Keratinocyte (primary cell): ENCODE data around the gene POPDC2. TPM values are rescaled to one million over a fixed set of nuclear protein-coding genes. Genes with fewer than 3 reads are reported as not detected.

Experiments used
- DNase-seq: peaks from one replicate; pipeline ENCODE4 v3.0.0-alpha.2; 2011; ENCODE audit warnings: low read depth, missing footprints, low spot score
- FAIRE-seq: peaks from 2 replicates; lab custom pipeline; 2011; peaks lifted over from hg19 to GRCh38; lab: Jason Lieb, UNC
- H2AFZ ChIP-seq: 2 replicates; pipeline ENCODE4 v1.6.0; 2012; ENCODE audit warnings: low read length, control low read depth, inconsistent platforms; ENCODE audit not compliant: control insufficient read depth
- H3K27ac ChIP-seq: 2 replicates; pipeline ENCODE4 v1.5.1; 2011; ENCODE audit warnings: low read length; ENCODE audit not compliant: control insufficient read depth, insufficient read depth
- H3K27me3 ChIP-seq: 3 replicates; pipeline ENCODE4 v1.6.0; 2011; ENCODE audit warnings: low read length; ENCODE audit not compliant: control insufficient read depth, insufficient read depth; ENCODE audit errors: extremely low read depth
- H3K36me3 ChIP-seq, 2 experiments: 2 replicates in 1 of 2; 3 replicates in 1 of 2; pipeline ENCODE4 v1.5.1; 2011; ENCODE audit warnings: low read length in 2 of 2, mild to moderate bottlenecking in 1 of 2; ENCODE audit not compliant: control insufficient read depth in 2 of 2, insufficient read depth in 2 of 2; ENCODE audit errors: extremely low read depth in 1 of 2
- H3K4me1 ChIP-seq: 3 replicates; pipeline ENCODE4 v1.5.1; 2011; ENCODE audit warnings: low read length; ENCODE audit not compliant: control insufficient read depth, insufficient read depth; ENCODE audit errors: extremely low read depth
- H3K4me2 ChIP-seq: 3 replicates; pipeline ENCODE4 v1.6.0; 2011; ENCODE audit warnings: low read depth, low read length; ENCODE audit not compliant: control insufficient read depth, insufficient read depth; ENCODE audit errors: extremely low read depth
- H3K4me3 ChIP-seq, 3 experiments: fragments of 200-600 bp in 1 of 3; sonication (generic) in 1 of 3; 2 replicates in 2 of 3; 3 replicates in 1 of 3; pipeline ENCODE4 v1.5.1; 2011 to 2016; ENCODE audit warnings: low read length in 3 of 3, mild to moderate bottlenecking in 3 of 3, control low read depth in 2 of 3, inconsistent platforms in 1 of 3, low read depth in 1 of 3, mixed read lengths in 1 of 3, mixed run types in 1 of 3, moderate library complexity in 1 of 3; ENCODE audit not compliant: control insufficient read depth in 2 of 3, insufficient read depth in 2 of 3; ENCODE audit errors: extremely low read depth in 1 of 3
- H3K79me2 ChIP-seq: 2 replicates; pipeline ENCODE4 v1.6.0; 2012; ENCODE audit warnings: low read length; ENCODE audit not compliant: control insufficient read depth, insufficient read depth
- H3K9ac ChIP-seq: 3 replicates; pipeline ENCODE4 v1.6.0; 2011; ENCODE audit warnings: low read length; ENCODE audit not compliant: control insufficient read depth, insufficient read depth; ENCODE audit errors: extremely low read depth
- H3K9me1 ChIP-seq: 3 replicates; pipeline ENCODE4 v1.6.0; 2011; ENCODE audit warnings: low read length; ENCODE audit not compliant: control insufficient read depth, insufficient read depth; ENCODE audit errors: extremely low read depth
- H3K9me3 ChIP-seq: 2 replicates; pipeline ENCODE4 v1.5.1; 2012; ENCODE audit warnings: low read depth, low read length; ENCODE audit not compliant: control insufficient read depth
- H4K20me1 ChIP-seq: 3 replicates; pipeline ENCODE4 v1.6.0; 2011; ENCODE audit warnings: low read length; ENCODE audit not compliant: control insufficient read depth, insufficient read depth; ENCODE audit errors: extremely low read depth
- CTCF ChIP-seq, 3 experiments: IDR thresholded peaks in 1 of 3; conservative IDR thresholded peaks in 1 of 3; optimal IDR thresholded peaks in 1 of 3; 2 replicates in 2 of 3; 3 replicates in 1 of 3; pipeline versions ENCODE3 to v1.5.1; 2011; ENCODE audit warnings: low read length in 3 of 3, mild to moderate bottlenecking in 3 of 3, moderate library complexity in 2 of 3, control low read depth in 1 of 3, inconsistent platforms in 1 of 3; ENCODE audit not compliant: insufficient read depth in 2 of 3; ENCODE audit errors: extremely low read depth in 1 of 3
- EZH2 ChIP-seq: IDR thresholded peaks from one replicate; pipeline ENCODE4 v1.6.1; 2012; ENCODE audit warnings: inconsistent platforms, mild to moderate bottlenecking, low read length, moderate library complexity
- dilution Hi-C: fragments of 300-500 bp; cut with MboI; formaldehyde crosslinking; loops from one replicate; pipeline ENCODE4 v1.7.0; 2020; ENCODE audit warnings: low sequenced_read_pairs; ENCODE audit not compliant: extremely low pct_ligation_motif_present
- polyA plus RNA-seq, 5 experiments: library from polyadenylated mRNA; depleted of rRNA in 3 of 5; stranded (reverse) in 3 of 5; stranded (forward) in 1 of 5; unstranded in 1 of 5; fragments of >200 nt; gene quantifications; 1 replicate in 1 of 5; 2 replicates in 3 of 5; 3 replicates in 1 of 5; pipeline versions ENCODE4 v1.2.1 to v1.2.3, GENCODE V29; 2011 to 2012; ENCODE audit warnings: missing spikeins in 2 of 5, low read depth in 1 of 5, low replicate concordance in 1 of 5

Gene POPDC2
- polyA plus RNA-seq, 1 donor (not counting 4 experiments of a cell fraction or from before 2014, with no cell fraction given) = 0.87 TPM

- Histone ChIP-seq H3K9me3 (no peaks in the 10 kb centered on the region), H2AFZ (no peak overlapping the region), H3K9me1 (no peaks in the 10 kb centered on the region), H3K36me3 (no peaks in the 10 kb centered on the region), H3K4me2 (no peak overlapping the region), H3K27me3 (peaks cover 6% of the 10 kb centered on the region), H3K4me1 (no peaks in the 10 kb centered on the region), H3K9ac (no peak overlapping the region), H3K4me3 (no peak overlapping the region), H3K27ac (no peak overlapping the region), H4K20me1 (no peaks in the 10 kb centered on the region), H3K79me2 (no peaks in the 10 kb centered on the region)
- FAIRE-seq = no peak
- dilution Hi-C loops = no loop called here
- TF ChIP-seq CTCF (optimal IDR thresholded peaks at IDR 0.05 in 1 of 3, IDR thresholded peaks at IDR 0.05 in 1 of 3, conservative IDR thresholded peaks at IDR 0.05 in 1 of 3; ENCODE audit: extremely low read depth in 1 of 3, insufficient read depth in 2 of 3, low read length in 3 of 3) (no peak), EZH2 (no peak)
- DNase-seq = no peak
These were observed 29.5 kb downstream of the POPDC2 start for GRCh38 chr3:119630880-119631329.

DNA sequence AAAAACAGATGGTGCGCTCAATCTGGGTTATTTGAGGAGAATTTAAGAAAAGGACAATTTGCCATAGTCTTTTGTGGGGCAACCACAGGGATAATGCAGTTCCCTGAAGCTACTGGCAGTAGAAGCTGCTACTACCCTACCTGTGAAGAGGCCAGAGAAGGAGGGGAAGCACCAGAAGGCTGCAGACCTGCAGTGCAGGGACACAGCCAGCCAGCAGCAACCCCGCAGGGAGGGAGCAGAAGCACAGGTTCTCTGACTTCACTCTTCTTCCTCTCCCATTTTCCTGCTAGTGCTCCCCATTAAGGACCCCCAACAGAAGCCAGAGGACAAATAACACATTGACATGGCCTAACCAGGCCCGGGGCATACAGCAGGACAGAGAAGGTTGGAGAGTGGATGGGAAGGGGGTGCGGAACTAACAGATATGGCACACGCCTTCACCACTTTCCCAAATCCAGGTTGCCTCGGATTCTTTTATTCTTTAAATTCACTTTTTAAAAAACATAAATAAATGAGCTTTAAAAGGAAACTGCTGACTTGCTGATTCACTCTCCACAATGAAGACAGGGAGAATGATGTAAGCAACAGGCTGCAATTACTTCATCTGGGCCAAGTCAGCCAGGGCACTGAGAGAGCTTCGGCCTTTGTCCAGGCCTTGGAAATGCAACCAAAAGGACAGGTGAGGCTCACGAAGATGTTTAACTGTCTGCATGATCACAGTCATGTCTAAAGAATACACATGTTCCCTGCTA lies 30.1 kb downstream of the POPDC2 start:
- no peak for FAIRE-seq
- Histone ChIP-seq H2AFZ (no peak overlapping the region), H3K9ac (no peak overlapping the region)

More for the DNA sequence above, 30.1 kb downstream of the POPDC2 start:
- H3K9me1 ChIP-seq = no peaks in the 10 kb centered on the region
- H3K27me3 ChIP-seq = peaks cover 6% of the 10 kb centered on the region
- no peaks in the 10 kb centered on the region for H3K9me3 ChIP-seq
- H3K4me3 ChIP-seq = no peak overlapping the region
- H3K4me2 ChIP-seq = no peak overlapping the region
- no peak for DNase-seq
- H4K20me1 ChIP-seq = no peaks in the 10 kb centered on the region
- dilution Hi-C loops = no loop called here
- no peaks in the 10 kb centered on the region for H3K79me2 ChIP-seq
- H3K4me1 ChIP-seq = no peaks in the 10 kb centered on the region
- no peak overlapping the region for H3K27ac ChIP-seq
- no peak for TF ChIP-seq CTCF (optimal IDR thresholded peaks at IDR 0.05 in 1 of 3, IDR thresholded peaks at IDR 0.05 in 1 of 3, conservative IDR thresholded peaks at IDR 0.05 in 1 of 3; ENCODE audit: extremely low read depth in 1 of 3, insufficient read depth in 2 of 3, low read length in 3 of 3)
- TF ChIP-seq EZH2 = no peak
- no peaks in the 10 kb centered on the region for H3K36me3 ChIP-seq
